Fibroblast of lung (primary cell): Measurements from ENCODE around the gene C19orf33. TPM values are rescaled to one million over a fixed set of nuclear protein-coding genes. Genes with fewer than 3 reads are reported as not detected.

Experiments used
- DNase-seq, 2 donors: peaks; one replicate each; pipeline versions ENCODE4 v3.0.0 to v3.0.0-alpha.2; 2010; ENCODE audit warnings: low read depth in 2 of 2
- H2AFZ ChIP-seq: 2 replicates; pipeline ENCODE4 v1.5.1; 2012; ENCODE audit warnings: low read length, control low read depth, inconsistent platforms
- H3K27ac ChIP-seq: 2 replicates; pipeline ENCODE4 v1.5.1; 2011; ENCODE audit warnings: low read length, control low read depth; ENCODE audit not compliant: insufficient read depth
- H3K27me3 ChIP-seq: 2 replicates; pipeline ENCODE4 v1.5.1; 2011; ENCODE audit warnings: mild to moderate bottlenecking, low read length; ENCODE audit not compliant: control insufficient read depth, insufficient read depth
- H3K36me3 ChIP-seq: 2 replicates; pipeline ENCODE4 v1.5.1; 2011; ENCODE audit warnings: low read length; ENCODE audit not compliant: control insufficient read depth, insufficient read depth
- H3K4me1 ChIP-seq: 2 replicates; pipeline ENCODE4 v1.5.1; 2011; ENCODE audit warnings: low read length; ENCODE audit not compliant: control insufficient read depth, insufficient read depth; ENCODE audit errors: extremely low read depth
- H3K4me2 ChIP-seq: 2 replicates; pipeline ENCODE4 v1.5.1; 2011; ENCODE audit warnings: low read length, control low read depth; ENCODE audit not compliant: insufficient read depth; ENCODE audit errors: extremely low read depth
- H3K4me3 ChIP-seq, 4 experiments: fragments of 200-600 bp in 1 of 4; sonication (generic) in 1 of 4; replicated peaks in 1 of 4; 2 replicates each; pipeline ENCODE4 v1.5.1; 2011 to 2016; ENCODE audit warnings: low read length in 4 of 4, low read depth in 3 of 4, mild to moderate bottlenecking in 3 of 4, control low read depth in 2 of 4, inconsistent platforms in 1 of 4, mixed read lengths in 1 of 4; ENCODE audit not compliant: insufficient read depth in 1 of 4; ENCODE audit errors: control extremely low read depth in 1 of 4
- H3K79me2 ChIP-seq: 2 replicates; pipeline ENCODE4 v1.5.1; 2012; ENCODE audit warnings: mild to moderate bottlenecking, low read length, inconsistent platforms; ENCODE audit not compliant: control insufficient read depth, insufficient read depth
- H3K9ac ChIP-seq: 2 replicates; pipeline ENCODE4 v1.5.1; 2011; ENCODE audit warnings: mild to moderate bottlenecking, low read length, control low read depth; ENCODE audit not compliant: insufficient read depth
- H3K9me3 ChIP-seq: 2 replicates; pipeline ENCODE4 v1.5.1; 2012; ENCODE audit warnings: low read depth, low read length; ENCODE audit not compliant: control insufficient read depth, insufficient read depth
- H4K20me1 ChIP-seq: 2 replicates; pipeline ENCODE4 v1.5.1; 2011; ENCODE audit warnings: low read length; ENCODE audit not compliant: control insufficient read depth, insufficient read depth; ENCODE audit errors: extremely low read depth
- CTCF ChIP-seq, 2 donors: IDR thresholded peaks in 1 of 2; conservative IDR thresholded peaks in 1 of 2; 1 replicate in 1 of 2; 2 replicates in 1 of 2; pipeline ENCODE4 v1.5.1; 2011 to 2012; ENCODE audit warnings: low read length in 2 of 2, control low read depth in 1 of 2, inconsistent platforms in 1 of 2, low read depth in 1 of 2, mild to moderate bottlenecking in 1 of 2
- EZH2 ChIP-seq: IDR thresholded peaks from 2 replicates; pipeline ENCODE4 v1.5.1; 2012; ENCODE audit warnings: low read length, control low read depth, mild to moderate bottlenecking; ENCODE audit errors: missing control alignments
- polyA plus RNA-seq, 2 donors: library from polyadenylated mRNA; depleted of rRNA in 1 of 2; stranded (reverse) in 1 of 2; unstranded in 1 of 2; fragments of >200 nt; gene quantifications; 2 replicates each; pipeline ENCODE4 v1.2.1, GENCODE V29; 2011 to 2012; ENCODE audit warnings: missing spikeins in 1 of 2
- total RNA-seq: library from RNA; depleted of rRNA; stranded (reverse); fragments of >200 nt; gene quantifications from 2 replicates; pipeline ENCODE4 v1.2.1, GENCODE V29; 2014

The C19orf33 gene
- total and polyA plus RNA-seq, 2 donors (not counting 1 experiment from before 2014, with no cell fraction given) = not detected

GRCh38 chr19:38288123-38288855, 15.8 kb upstream of the C19orf33 start:
- Histone ChIP-seq H4K20me1 (no peaks in the 10 kb centered on the region), H3K4me2 (no peak overlapping the region), H2AFZ (no peak overlapping the region), H3K79me2 (no peaks in the 10 kb centered on the region), H3K9ac (no peak overlapping the region), H3K36me3 (no peaks in the 10 kb centered on the region), H3K27me3 (no peaks in the 10 kb centered on the region), H3K4me3 (no peak overlapping the region), H3K27ac (no peak overlapping the region), H3K4me1 (peaks cover 18% of the 10 kb centered on the region), H3K9me3 (no peaks in the 10 kb centered on the region)
- TF ChIP-seq CTCF (conservative IDR thresholded peaks at IDR 0.05 in 1 of 2, IDR thresholded peaks at IDR 0.05 in 1 of 2; ENCODE audit: low read depth in 1 of 2, low read length in 2 of 2) = no peak
- TF ChIP-seq EZH2 = no peak
- DNase-seq = no peak

GRCh38 chr19:38289955-38290354, 14.1 kb upstream of the C19orf33 start:
- H3K36me3 ChIP-seq = no peaks in the 10 kb centered on the region
- no peak for DNase-seq
- H3K4me3 ChIP-seq = no peak overlapping the region
- TF ChIP-seq CTCF (conservative IDR thresholded peaks at IDR 0.05 in 1 of 2, IDR thresholded peaks at IDR 0.05 in 1 of 2; ENCODE audit: low read depth in 1 of 2, low read length in 2 of 2) = no peak
- no peak for TF ChIP-seq EZH2
- H3K27me3 ChIP-seq = no peaks in the 10 kb centered on the region
- no peak overlapping the region for H3K4me2 ChIP-seq
- no peaks in the 10 kb centered on the region for H3K79me2 ChIP-seq
- no peak overlapping the region for H3K9ac ChIP-seq
- H4K20me1 ChIP-seq = no peaks in the 10 kb centered on the region
- no peak overlapping the region for H2AFZ ChIP-seq
- peak overlapping the region; percentile 18 for H3K27ac ChIP-seq
- no peaks in the 10 kb centered on the region for H3K9me3 ChIP-seq
- H3K4me1 ChIP-seq = peaks cover 18% of the 10 kb centered on the region

GRCh38 chr19:38290631-38291147, 13.4 kb upstream of the C19orf33 start:
- Histone ChIP-seq H2AFZ (no peak overlapping the region), H3K9me3 (no peaks in the 10 kb centered on the region), H3K4me1 (peaks cover 18% of the 10 kb centered on the region), H3K27ac (peak overlapping the region; percentile 18), H3K36me3 (no peaks in the 10 kb centered on the region), H3K9ac (no peak overlapping the region), H3K79me2 (no peaks in the 10 kb centered on the region), H3K27me3 (no peaks in the 10 kb centered on the region), H3K4me3 (no peak overlapping the region), H4K20me1 (no peaks in the 10 kb centered on the region), H3K4me2 (no peak overlapping the region)
- DNase-seq = peak; percentile 91
- TF ChIP-seq EZH2 (no peak), CTCF (conservative IDR thresholded peaks at IDR 0.05 in 1 of 2, IDR thresholded peaks at IDR 0.05 in 1 of 2; ENCODE audit: low read depth in 1 of 2, low read length in 2 of 2) (no peak)
